A673 (cell line): ENCODE results near the gene PCLO.

Experiments used
- CTCF ChIP-seq: fragments of 300-800, 200-600 bp; sonication (generic); conservative IDR thresholded peaks from 2 replicates; pipeline ENCODE4 v1.5.1; 2017; ENCODE audit warnings: low read depth, mild to moderate bottlenecking, antibody characterized with exemption, low read length, moderate library complexity, mixed read lengths
- EZH2 ChIP-seq: fragments of 200-600 bp; sonication (generic); IDR thresholded peaks from 2 replicates; pipeline ENCODE4 v1.6.1; 2017; ENCODE audit warnings: borderline replicate concordance, low read depth, mild to moderate bottlenecking, mixed read lengths, antibody characterized with exemption, low read length; ENCODE audit not compliant: poor library complexity, severe bottlenecking

GRCh38 chr7:82957521-82957920 is 205.2 kb downstream of the PCLO start:
- TF ChIP-seq CTCF (no peak), EZH2 (no peak)
